Ishikawa (cell line): Measurements from ENCODE around the gene KBTBD2.

Experiments used
- CEBPB ChIP-seq: IDR thresholded peaks from 2 replicates; pipeline ENCODE4 v1.6.1; 2012
- TAF1 ChIP-seq: IDR thresholded peaks from 2 replicates; pipeline ENCODE4 v1.6.1; 2012; ENCODE audit warnings: low read depth, mild to moderate bottlenecking
- TF ChIP-seq, protein P1 (sequence below): IDR thresholded peaks from 2 replicates; pipeline ENCODE4 v1.6.1; 2012

- TF ChIP-seq CEBPB (no peak), TAF1 (no peak)
- TF ChIP-seq, protein P1, sequence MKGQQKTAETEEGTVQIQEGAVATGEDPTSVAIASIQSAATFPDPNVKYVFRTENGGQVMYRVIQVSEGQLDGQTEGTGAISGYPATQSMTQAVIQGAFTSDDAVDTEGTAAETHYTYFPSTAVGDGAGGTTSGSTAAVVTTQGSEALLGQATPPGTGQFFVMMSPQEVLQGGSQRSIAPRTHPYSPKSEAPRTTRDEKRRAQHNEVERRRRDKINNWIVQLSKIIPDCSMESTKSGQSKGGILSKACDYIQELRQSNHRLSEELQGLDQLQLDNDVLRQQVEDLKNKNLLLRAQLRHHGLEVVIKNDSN, result no peak
Observed at GRCh38 chr7:32936689-32937088, 45.1 kb upstream of the KBTBD2 start.
